Stomach (tissue), 9 donors: ENCODE measurements around the gene KLHL29. TPM values are rescaled to one million over a fixed set of nuclear protein-coding genes. Genes with fewer than 3 reads are reported as not detected.

Experiments
- DNase-seq, 2 donors: peaks; one replicate each; pipeline versions ENCODE4 v3.0.0 to v3.0.0-alpha.2; 2013 to 2019
- H3K27ac ChIP-seq, 5 donors: fragments of 200-600 bp in 4 of 5; sonication (generic) in 4 of 5; one replicate each; pipeline ENCODE4 v1.5.1; 2013 to 2019; ENCODE audit warnings: mild to moderate bottlenecking in 1 of 5, moderate library complexity in 1 of 5
- H3K27me3 ChIP-seq, 3 donors: fragments of 200-600 bp; sonication (generic); one replicate each; pipeline ENCODE4 v1.5.1; 2017 to 2019; ENCODE audit warnings: mixed run types in 1 of 3
- H3K36me3 ChIP-seq, 4 donors: fragments of 200-600 bp; sonication (generic); 1 replicate in 3 of 4; 2 replicates in 1 of 4; pipeline ENCODE4 v1.5.1; 2016 to 2019
- H3K4me1 ChIP-seq, 4 donors: fragments of 200-600 bp; sonication (generic); one replicate each; pipeline ENCODE4 v1.5.1; 2016 to 2019
- H3K4me3 ChIP-seq, 4 donors: fragments of 200-600 bp; sonication (generic) in 3 of 4; one replicate each; pipeline ENCODE4 v1.5.1; 2016 to 2019; ENCODE audit warnings: mild to moderate bottlenecking in 1 of 4
- H3K9me3 ChIP-seq, 4 donors: fragments of 200-600 bp; sonication (generic); one replicate each; pipeline ENCODE4 v1.5.1; 2016 to 2019
- CTCF ChIP-seq, 7 experiments: fragments of 450-650 bp in 4 of 7; fragments of 200-600 bp in 3 of 7; sonication (generic) in 3 of 7; IDR thresholded peaks; one replicate each; pipeline ENCODE4 v1.5.1; 2016 to 2019; ENCODE audit warnings: antibody characterized with exemption in 7 of 7, control low read depth in 2 of 7, mild to moderate bottlenecking in 1 of 7
- EP300 ChIP-seq: sonication (generic); formaldehyde crosslinking; IDR thresholded peaks from one replicate; pipeline ENCODE4 v1.6.1; 2017; ENCODE audit warnings: antibody characterized with exemption
- POLR2A ChIP-seq, 4 donors: fragments of 450-650 bp; IDR thresholded peaks; one replicate each; pipeline ENCODE4 v1.6.1; 2016; ENCODE audit warnings: antibody characterized with exemption in 4 of 4, control low read depth in 2 of 4, mild to moderate bottlenecking in 1 of 4, moderate library complexity in 1 of 4
- POLR2AphosphoS5 ChIP-seq, 3 donors: sonication (generic); formaldehyde crosslinking; IDR thresholded peaks; one replicate each; pipeline ENCODE4 v1.6.1; 2016; ENCODE audit warnings: antibody characterized with exemption in 3 of 3
- WGBS, 5 donors: extraction: QIAGEN DNeasy Blood & Tissue Kit in 3 of 5; methylation state at CpG; one replicate each; pipeline versions ENCODE4 v1.1.5 to v1.1.7; 2013 to 2018; 5-methylcytosine and 5-hydroxymethylcytosine counted together
- intact Hi-C: fragments of 100-400 bp; cut with DNase I; formaldehyde crosslinking; loops from one replicate; pipeline ENCODE4 v1.15.1; 2023; ENCODE audit warnings: low total_unique reads
- polyA plus RNA-seq, 3 donors: library from polyadenylated mRNA; stranded (reverse); fragments of 200-250 nt; gene quantifications; one replicate each; pipeline ENCODE4 v1.2.3, GENCODE V29; 2013
- total RNA-seq, 5 donors: library from RNA; depleted of rRNA; stranded (reverse); fragments of >200 nt; gene quantifications; one replicate each; pipeline versions ENCODE4 v1.1.0 to v1.2.3, GENCODE V29; 2014 to 2016
- donor health status: healthy with polysubstance abuse.
- donor health status: Bipolar disorder and iron deficiency.
- donor health status: healthy.

Gene KLHL29
- total and polyA plus RNA-seq, 8 donors, result under 0.01 to 6.6 (median 1.3) TPM

- intact Hi-C loops, result no loop called here
- Histone ChIP-seq H3K4me1 (peaks cover 0 to 42% (median 20%) of the 10 kb centered on the region in 4 donors), H3K27me3 (peaks cover 0 to 6% (median 0%) of the 10 kb centered on the region in 3 donors), H3K27ac (peak overlapping the region in 1 of 5 donors; percentile 5), H3K9me3 (no peaks in the 10 kb centered on the region), H3K4me3 (no peak overlapping the region), H3K36me3 (no peaks in the 10 kb centered on the region)
- DNase-seq, result peak in 1 of 2 donors; percentile 32
- TF ChIP-seq POLR2AphosphoS5 (IDR thresholded peaks at IDR 0.05), result no peak
- no peak for TF ChIP-seq CTCF (IDR thresholded peaks at IDR 0.05)
- no peak for TF ChIP-seq POLR2A (IDR thresholded peaks at IDR 0.05)
- no peak for TF ChIP-seq EP300
- WGBS, 5 donors, result 74 to 82% (median 77%) methylated on average over 17 to 19 of the region's 19 CpGs
Observed at GRCh38 chr2:23495661-23496114, 110.7 kb downstream of the KLHL29 start.

- H3K4me1 ChIP-seq, result peaks cover 0 to 42% (median 20%) of the 10 kb centered on the region in 4 donors
- 83 to 87% (median 86%) methylated on average over 5 of the region's 5 CpGs for WGBS, 5 donors
- no peak for DNase-seq
Observed at GRCh38 chr2:23496456-23496855, 111.5 kb downstream of the KLHL29 start.

GRCh38 chr2:23497063-23497462 lies 112.1 kb downstream of the KLHL29 start:
- H3K27ac ChIP-seq, result no peak overlapping the region
- DNase-seq, result no peak
- peaks cover 0 to 46% (median 21%) of the 10 kb centered on the region in 4 donors for H3K4me1 ChIP-seq
- H3K4me3 ChIP-seq, result no peak overlapping the region
- peaks cover 0 to 6% (median 0%) of the 10 kb centered on the region in 3 donors for H3K27me3 ChIP-seq
- no peaks in the 10 kb centered on the region for H3K9me3 ChIP-seq
- no peaks in the 10 kb centered on the region for H3K36me3 ChIP-seq
- intact Hi-C loops, result no loop called here
- 36 to 58% (median 51%) methylated on average over 7 of the region's 7 CpGs for WGBS, 5 donors
- TF ChIP-seq POLR2AphosphoS5 (IDR thresholded peaks at IDR 0.05), result no peak
- no peak for TF ChIP-seq CTCF (IDR thresholded peaks at IDR 0.05)
- TF ChIP-seq POLR2A (IDR thresholded peaks at IDR 0.05), result no peak
- no peak for TF ChIP-seq EP300

More at GRCh38 chr2:23496456-23496855, 111.5 kb downstream of the KLHL29 start:
- intact Hi-C loops, result no loop called here
- Histone ChIP-seq H3K9me3 (no peaks in the 10 kb centered on the region), H3K27ac (no peak overlapping the region), H3K4me3 (no peak overlapping the region), H3K27me3 (peaks cover 0 to 6% (median 0%) of the 10 kb centered on the region in 3 donors), H3K36me3 (no peaks in the 10 kb centered on the region)
- TF ChIP-seq CTCF (IDR thresholded peaks at IDR 0.05), result no peak

GRCh38 chr2:23497536-23497935 lies 112.6 kb downstream of the KLHL29 start:
- WGBS, 5 donors, result 64 to 81% (median 76%) methylated on average over 6 of the region's 6 CpGs
- Histone ChIP-seq H3K27ac (peak overlapping the region in 1 of 5 donors; percentile 32), H3K4me1 (peaks cover 0 to 46% (median 23%) of the 10 kb centered on the region in 4 donors), H3K36me3 (no peaks in the 10 kb centered on the region), H3K27me3 (peaks cover 0 to 6% (median 0%) of the 10 kb centered on the region in 3 donors), H3K9me3 (no peaks in the 10 kb centered on the region), H3K4me3 (no peak overlapping the region)
- TF ChIP-seq POLR2AphosphoS5 (IDR thresholded peaks at IDR 0.05) (no peak), CTCF (IDR thresholded peaks at IDR 0.05) (no peak), POLR2A (IDR thresholded peaks at IDR 0.05) (no peak), EP300 (no peak)
- DNase-seq, result no peak
- intact Hi-C loops, result no loop called here
